Stimulated activated CD4-positive, alpha-beta T cell treated with anti-CD3 and anti-CD28 coated beads, Interleukin-15, amount 100 ng/mL, for 24 hours (primary cell): Measurements from ENCODE around the gene CCDC83.
A peak's percentile ranks its signal among the peaks of the same experiment; 100 is the strongest.
"Not testable (repeated sequence)": the region's sequence is repeated elsewhere in the genome, so short reads cannot be mapped to it uniquely, and the experiment has no call there.

Experiments
- DNase-seq: peaks from one replicate; pipeline ENCODE4 v3.0.0-alpha.2; 2020

CCDC83 gene

GRCh38 chr11:85945788-85946187 is 90.6 kb downstream of the CCDC83 start:
- no peak for DNase-seq

GRCh38 chr11:85946221-85946620 is 91.0 kb downstream of the CCDC83 start:
- no peak for DNase-seq

DNA sequence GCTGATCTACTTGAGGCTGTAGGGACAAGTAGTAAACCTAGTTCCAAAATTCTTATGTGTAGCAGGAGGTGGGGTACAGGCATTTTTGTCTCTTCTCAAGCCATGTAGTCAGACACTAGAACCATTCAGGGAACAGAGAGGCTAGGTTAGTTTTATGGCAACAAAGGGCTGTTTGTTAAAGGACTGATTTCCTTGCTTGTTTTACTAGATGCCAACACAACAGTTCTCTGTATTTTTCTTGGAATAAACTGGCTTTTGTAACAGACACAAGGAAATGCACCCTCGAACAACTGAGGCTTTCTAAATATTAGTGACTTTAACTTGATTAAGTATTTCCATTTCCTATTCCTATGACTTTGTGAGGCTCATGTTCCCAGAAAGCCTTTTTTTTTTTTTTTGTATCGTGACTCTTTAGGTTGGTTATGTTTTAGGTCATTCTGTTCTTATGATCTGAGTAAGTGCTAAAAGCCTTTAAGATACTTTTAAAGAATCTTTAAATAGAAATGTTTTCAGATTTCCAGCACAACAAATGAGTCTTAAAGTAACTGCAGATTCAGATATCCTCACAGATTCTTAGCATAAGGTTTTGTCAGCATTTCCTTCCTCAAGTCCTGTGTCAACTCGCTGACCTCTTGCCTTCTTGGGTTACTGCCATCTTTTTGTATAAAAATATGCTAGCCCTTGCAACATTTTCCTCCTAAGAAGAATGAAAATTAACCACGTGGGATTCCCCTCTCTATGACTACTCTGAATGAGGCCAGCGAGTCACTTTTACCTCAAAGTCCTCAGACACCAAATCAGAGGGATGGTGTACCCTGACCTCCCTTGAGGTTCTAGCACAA is 92.5 kb downstream of the CCDC83 start:
- DNase-seq, result peak; percentile 47

GRCh38 chr11:85948884-85949283 is 93.7 kb downstream of the CCDC83 start:
- no peak for DNase-seq

- DNase-seq, result no peak
Observed at GRCh38 chr11:85949798-85950197, 94.6 kb downstream of the CCDC83 start.

- no peak for DNase-seq
Observed at GRCh38 chr11:85950317-85951048, 95.3 kb downstream of the CCDC83 start.

DNA sequence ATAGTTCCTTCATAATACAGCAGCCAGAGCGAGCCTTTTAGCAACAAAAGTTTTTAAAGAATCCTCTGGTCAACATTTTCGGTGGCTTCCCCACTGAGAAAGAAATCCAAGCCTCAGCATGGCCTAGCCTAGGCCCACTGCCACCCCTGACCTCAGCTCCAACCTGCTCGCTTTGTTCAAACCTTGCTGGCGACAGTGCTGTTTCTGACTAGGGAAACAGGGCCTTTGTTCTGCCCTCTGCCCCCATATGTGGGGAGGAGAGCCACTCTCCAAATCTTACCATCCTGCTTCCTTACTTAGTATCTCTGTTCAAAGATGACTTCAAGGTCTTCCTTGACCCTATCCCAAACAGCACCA is 95.8 kb downstream of the CCDC83 start:
- no peak for DNase-seq

GRCh38 chr11:85951428-85952107 is 96.4 kb downstream of the CCDC83 start:
- DNase-seq, result no peak

DNA sequence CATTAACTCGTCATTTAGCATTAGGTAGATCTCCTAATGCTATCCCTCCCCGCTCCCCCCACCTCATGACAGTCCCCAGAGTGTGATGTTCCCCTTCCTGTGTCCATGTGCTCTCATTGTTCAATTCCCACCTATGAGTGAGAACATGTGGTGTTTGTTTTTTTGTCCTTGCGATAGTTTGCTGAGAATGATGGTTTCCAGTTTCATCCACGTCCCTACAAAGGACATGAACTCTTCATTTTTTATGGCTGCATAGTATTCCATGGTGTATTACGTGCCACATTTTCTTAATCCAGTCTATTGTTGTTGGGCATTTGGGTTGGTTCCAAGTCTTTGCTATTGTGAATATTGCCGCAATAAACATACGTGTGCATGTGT is 96.9 kb downstream of the CCDC83 start:
- not testable (repeated sequence) for DNase-seq

GRCh38 chr11:85953491-85954143 is 98.4 kb downstream of the CCDC83 start:
- no peak for DNase-seq

- no peak for DNase-seq
Observed at GRCh38 chr11:85955531-85955930, 100.3 kb downstream of the CCDC83 start.

GRCh38 chr11:85960678-85961077 is 105.5 kb downstream of the CCDC83 start:
- DNase-seq, result no peak

DNA sequence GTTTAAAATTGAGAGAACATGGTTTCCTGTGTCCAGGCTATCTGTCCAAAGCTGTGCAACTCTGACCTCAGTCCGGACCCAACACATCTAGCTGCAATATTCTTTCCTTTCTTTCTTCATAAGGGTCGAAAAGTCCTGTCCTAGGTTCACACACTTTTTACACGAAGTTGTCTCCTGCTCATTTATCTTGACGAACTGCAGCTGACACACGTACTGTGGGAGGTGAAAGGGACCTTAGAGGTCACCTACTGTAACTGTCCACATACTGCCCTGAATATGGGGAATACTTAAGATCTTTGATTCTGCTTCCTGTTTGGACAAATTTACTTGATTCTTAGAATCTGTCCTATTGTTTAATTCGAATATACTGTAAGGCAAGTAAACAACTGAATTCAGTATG is 105.9 kb downstream of the CCDC83 start:
- DNase-seq, result no peak

DNA sequence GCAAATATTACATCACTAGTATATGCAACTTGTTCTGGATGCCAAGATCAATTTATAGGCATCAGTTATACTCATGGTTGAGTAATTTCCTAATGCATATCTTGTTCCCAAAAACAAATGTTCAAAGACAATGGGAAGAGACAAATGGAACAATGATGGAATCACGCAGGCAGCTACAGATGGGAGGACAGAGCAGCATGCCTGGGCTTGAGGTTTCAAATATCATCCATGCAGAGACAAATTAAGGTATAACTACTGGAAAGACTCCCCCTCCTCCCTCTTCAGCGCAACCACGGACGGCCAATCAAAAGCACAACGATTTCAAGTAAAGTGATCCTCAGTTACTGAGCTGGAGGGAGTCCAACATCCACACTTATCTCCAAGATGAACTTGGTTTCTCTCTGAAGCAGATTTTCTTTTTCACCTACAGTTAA is 106.8 kb downstream of the CCDC83 start:
- DNase-seq, result no peak

DNA sequence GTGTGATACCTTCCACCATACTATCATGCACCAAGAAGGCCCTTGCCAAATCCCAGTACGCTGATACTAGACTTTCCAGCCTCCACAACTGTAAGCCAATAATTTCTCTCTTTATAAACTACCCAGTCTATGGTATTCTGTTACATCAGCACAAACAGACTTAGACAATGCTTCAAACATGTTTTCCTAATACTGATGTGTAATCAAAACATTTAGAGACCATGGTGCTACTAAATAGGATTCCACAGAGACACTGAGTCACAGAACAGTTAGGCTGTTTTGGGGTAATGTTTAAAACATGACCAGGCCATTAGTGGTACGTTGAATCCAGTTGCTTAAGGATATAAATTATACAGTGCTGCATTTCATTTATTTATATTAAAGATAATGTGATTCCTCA is 110.0 kb downstream of the CCDC83 start:
- no peak for DNase-seq

DNA sequence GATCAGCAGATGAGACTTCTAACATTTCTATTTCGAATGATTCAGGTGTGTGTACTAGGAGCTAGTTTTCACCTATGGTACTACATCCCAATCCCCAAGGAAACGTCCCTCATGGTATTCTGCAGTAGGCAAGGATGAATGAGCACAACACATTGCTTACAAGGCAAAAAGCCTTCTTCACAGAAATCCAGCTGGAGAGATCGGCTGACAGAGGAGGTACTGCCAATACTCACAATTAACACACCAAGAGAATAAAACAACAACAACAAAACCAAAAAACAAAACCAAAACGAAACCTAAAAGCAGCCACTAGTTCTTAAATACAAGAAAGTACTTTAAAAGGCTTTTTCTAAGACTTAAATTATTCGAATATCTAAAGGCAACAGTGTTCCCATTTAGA is 112.3 kb downstream of the CCDC83 start:
- DNase-seq, result no peak
